NOMO-1 treated with DMSO at 0.1 percent for 48 hours (cell line): ENCODE data around the gene CACNG5.

ENCODE experiments used
- DNase-seq: peaks from one replicate; lab custom pipeline; 2025; ENCODE audit not compliant: unreplicated experiment; lab: John Stamatoyannopoulos, UW

Gene CACNG5

GRCh38 chr17:66834919-66835454 lies at the start of gene CACNG5:
Gene CACNG5, plus strand, starts transcription at chr17:66835117. Its CDS starts 42,216 bp downstream, at chr17:66877333.
- no peak for DNase-seq

- no peak for DNase-seq
These were observed 48.8 kb upstream of the CACNG5 start for GRCh38 chr17:66786107-66786506.

GRCh38 chr17:66787914-66788313 lies 47.0 kb upstream of the CACNG5 start:
- DNase-seq = no peak

- no peak for DNase-seq
These were observed 45.8 kb upstream of the CACNG5 start for GRCh38 chr17:66789093-66789492.

GRCh38 chr17:66789961-66790437 lies 44.9 kb upstream of the CACNG5 start:
- DNase-seq = peak; percentile 3

- DNase-seq = peak; percentile 3
These were observed 44.3 kb upstream of the CACNG5 start for GRCh38 chr17:66790501-66791061.

GRCh38 chr17:66791347-66791746 lies 43.6 kb upstream of the CACNG5 start:
- peak; percentile 84 for DNase-seq

GRCh38 chr17:66793814-66794213 lies 41.1 kb upstream of the CACNG5 start:
- DNase-seq = no peak

GRCh38 chr17:66795486-66795885 lies 39.4 kb upstream of the CACNG5 start:
- no peak for DNase-seq

GRCh38 chr17:66799849-66800537 lies 34.9 kb upstream of the CACNG5 start:
- DNase-seq = peak; percentile 72

- no peak for DNase-seq
These were observed 31.4 kb upstream of the CACNG5 start for GRCh38 chr17:66803474-66803951.

- no peak for DNase-seq
These were observed 29.4 kb upstream of the CACNG5 start for GRCh38 chr17:66805567-66805966.

GRCh38 chr17:66807182-66807581 lies 27.7 kb upstream of the CACNG5 start:
- no peak for DNase-seq

- no peak for DNase-seq
These were observed 25.5 kb upstream of the CACNG5 start for GRCh38 chr17:66809408-66809807.

- DNase-seq = no peak
These were observed 23.8 kb upstream of the CACNG5 start for GRCh38 chr17:66810951-66811682.

GRCh38 chr17:66811683-66812054 lies 23.2 kb upstream of the CACNG5 start:
- no peak for DNase-seq

- DNase-seq = no peak
These were observed 22.3 kb upstream of the CACNG5 start for GRCh38 chr17:66812571-66812970.

GRCh38 chr17:66813296-66813695 lies 21.6 kb upstream of the CACNG5 start:
- no peak for DNase-seq

- no peak for DNase-seq
These were observed 20.9 kb upstream of the CACNG5 start for GRCh38 chr17:66814026-66814425.

- DNase-seq = no peak
These were observed 20.3 kb upstream of the CACNG5 start for GRCh38 chr17:66814570-66814969.

- DNase-seq = no peak
These were observed 17.2 kb upstream of the CACNG5 start for GRCh38 chr17:66817750-66818149.

GRCh38 chr17:66819466-66819865 lies 15.5 kb upstream of the CACNG5 start:
- no peak for DNase-seq
